ENCODE results near the gene HMSD. TPM values are rescaled to one million over a fixed set of nuclear protein-coding genes. Genes with fewer than 3 reads are reported as not detected.

HMSD gene
- total and polyA plus RNA-seq, 2 of the 13 experiments (the other 11 are each of a cell fraction or from before 2014, with no cell fraction given) = not detected

DNA sequence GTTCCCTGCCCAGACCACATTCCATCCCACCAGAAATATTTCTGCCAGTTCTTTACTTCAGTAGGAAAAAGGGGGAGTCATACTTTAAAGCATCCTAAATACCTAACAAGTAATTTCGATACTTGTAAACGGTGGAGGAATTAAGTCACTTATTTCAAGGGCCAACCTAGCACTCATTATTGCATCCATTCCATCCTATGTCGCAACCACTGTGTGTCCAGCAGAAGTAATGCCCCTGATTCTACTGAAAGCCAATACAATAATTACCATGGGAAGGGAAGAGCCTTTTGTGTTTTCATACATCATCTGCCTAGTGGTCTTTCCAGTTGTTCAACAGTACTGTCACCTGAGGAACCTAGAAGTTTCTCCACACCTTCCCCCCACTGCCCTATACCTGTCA is 33.3 kb downstream of the HMSD start:
- POLR2A ChIA-PET = no interaction called here
- 76% methylated on average over 3 of the region's 3 CpGs for WGBS (ENCODE audit: low lambda C conversion rate)
- CTCF ChIA-PET (ENCODE audit: low intra/inter-chr PET ratio, low total read pairs) = no interaction called here

DNA sequence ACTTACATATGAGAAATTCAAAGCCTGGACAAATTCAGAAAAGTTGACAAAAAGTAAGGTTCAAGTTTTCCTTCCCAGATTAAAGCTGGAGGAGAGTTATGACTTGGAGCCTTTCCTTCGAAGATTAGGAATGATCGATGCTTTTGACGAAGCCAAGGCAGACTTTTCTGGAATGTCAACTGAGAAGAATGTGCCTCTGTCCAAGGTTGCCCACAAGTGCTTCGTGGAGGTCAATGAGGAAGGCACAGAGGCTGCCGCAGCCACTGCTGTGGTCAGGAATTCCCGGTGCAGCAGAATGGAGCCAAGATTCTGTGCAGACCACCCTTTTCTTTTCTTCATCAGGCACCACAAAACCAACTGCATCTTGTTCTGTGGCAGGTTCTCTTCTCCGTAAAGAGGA is 37.8 kb downstream of the HMSD start:
- H3K9ac ChIP-seq (ENCODE audit: insufficient read depth, low read depth, low read length) = no peak overlapping the region
- ATAC-seq (no peak), FAIRE-seq (no peak), DNase-seq (ENCODE audit: low spot score) (no peak)
- POLR2A ChIA-PET = no interaction called here
- no peak overlapping the region for H3K4me3 ChIP-seq (replicated peaks in 1 of 3; ENCODE audit: insufficient read depth in 1 of 3, low read depth in 2 of 3, low read length in 3 of 3)
- H4K20me1 ChIP-seq (ENCODE audit: insufficient read depth, low read length) = no peaks in the 10 kb centered on the region
- no peaks in the 10 kb centered on the region for H3K9me3 ChIP-seq (ENCODE audit: low read length)
- no peaks in the 10 kb centered on the region for H3K79me2 ChIP-seq (ENCODE audit: insufficient read depth, low read length)
- H3K27ac ChIP-seq (ENCODE audit: extremely low read length, insufficient read depth, low read length) = no peak overlapping the region
- no peaks in the 10 kb centered on the region for H3K27me3 ChIP-seq (ENCODE audit: control insufficient read depth in 1 of 2, insufficient read depth in 2 of 2, low read length in 2 of 2)
- no TSS peak for BruUV-seq (replicated peaks)
- TF ChIP-seq ZNF451 (CRISPR knock-in tag; IDR thresholded peaks at IDR 0.05) (no peak), ATAD3A (CRISPR knock-in tag; IDR thresholded peaks at IDR 0.05) (no peak)
- no peaks in the 10 kb centered on the region for H3K4me1 ChIP-seq (ENCODE audit: insufficient read depth, low read length)
- no peaks in the 10 kb centered on the region for H3K36me3 ChIP-seq (replicated peaks in 1 of 2; ENCODE audit: control insufficient read depth in 1 of 2, insufficient read depth in 2 of 2, low read length in 2 of 2)
- intact Hi-C loops (cut with micrococcal nuclease; ENCODE audit: unreplicated experiment) = no loop called here
- no peak overlapping the region for H2AFZ ChIP-seq (ENCODE audit: low read length)
- in situ Hi-C loops (cut with HindIII; ENCODE audit: extremely low pct_ligation_motif_present, low pct_unique_long_range_greater_than_20kb) = no loop called here
- no peak overlapping the region for H3K4me2 ChIP-seq (ENCODE audit: low read depth, low read length)
- CTCF ChIA-PET (ENCODE audit: low intra/inter-chr PET ratio, low total read pairs) = no interaction called here
- 74% methylated on average over 5 of the region's 7 CpGs for WGBS (ENCODE audit: low lambda C conversion rate)

More for the DNA sequence above, 33.3 kb downstream of the HMSD start:
- intact Hi-C loops (cut with micrococcal nuclease; ENCODE audit: unreplicated experiment) = no loop called here
- Histone ChIP-seq H3K4me1 (ENCODE audit: insufficient read depth, low read length) (no peaks in the 10 kb centered on the region), H3K4me3 (replicated peaks in 1 of 3; ENCODE audit: insufficient read depth in 1 of 3, low read depth in 2 of 3, low read length in 3 of 3) (no peak overlapping the region), H3K36me3 (replicated peaks in 1 of 2; ENCODE audit: control insufficient read depth in 1 of 2, insufficient read depth in 2 of 2, low read length in 2 of 2) (no peaks in the 10 kb centered on the region), H3K27ac (ENCODE audit: extremely low read length, insufficient read depth, low read length) (no peak overlapping the region), H3K4me2 (ENCODE audit: low read depth, low read length) (no peak overlapping the region), H3K27me3 (ENCODE audit: control insufficient read depth in 1 of 2, insufficient read depth in 2 of 2, low read length in 2 of 2) (no peaks in the 10 kb centered on the region), H3K9me3 (ENCODE audit: low read length) (no peaks in the 10 kb centered on the region), H3K9ac (ENCODE audit: insufficient read depth, low read depth, low read length) (no peak overlapping the region), H2AFZ (ENCODE audit: low read length) (no peak overlapping the region), H3K79me2 (ENCODE audit: insufficient read depth, low read length) (no peaks in the 10 kb centered on the region), H4K20me1 (ENCODE audit: insufficient read depth, low read length) (no peaks in the 10 kb centered on the region)
- DNase-seq (ENCODE audit: low spot score) (no peak), ATAC-seq (no peak), FAIRE-seq (no peak)
- in situ Hi-C loops (cut with HindIII; ENCODE audit: extremely low pct_ligation_motif_present, low pct_unique_long_range_greater_than_20kb) = no loop called here
- TF ChIP-seq ZNF563 (CRISPR knock-in tag; IDR thresholded peaks at IDR 0.05) = no peak
- TF ChIP-seq CREB1 (IDR thresholded peaks at IDR 0.05) = no peak
- no peak for TF ChIP-seq CREB1 (CRISPR knock-in tag; IDR thresholded peaks at IDR 0.05)
- no peak for TF ChIP-seq ERF (CRISPR knock-in tag; IDR thresholded peaks at IDR 0.05)
- TF ChIP-seq, protein P1, sequence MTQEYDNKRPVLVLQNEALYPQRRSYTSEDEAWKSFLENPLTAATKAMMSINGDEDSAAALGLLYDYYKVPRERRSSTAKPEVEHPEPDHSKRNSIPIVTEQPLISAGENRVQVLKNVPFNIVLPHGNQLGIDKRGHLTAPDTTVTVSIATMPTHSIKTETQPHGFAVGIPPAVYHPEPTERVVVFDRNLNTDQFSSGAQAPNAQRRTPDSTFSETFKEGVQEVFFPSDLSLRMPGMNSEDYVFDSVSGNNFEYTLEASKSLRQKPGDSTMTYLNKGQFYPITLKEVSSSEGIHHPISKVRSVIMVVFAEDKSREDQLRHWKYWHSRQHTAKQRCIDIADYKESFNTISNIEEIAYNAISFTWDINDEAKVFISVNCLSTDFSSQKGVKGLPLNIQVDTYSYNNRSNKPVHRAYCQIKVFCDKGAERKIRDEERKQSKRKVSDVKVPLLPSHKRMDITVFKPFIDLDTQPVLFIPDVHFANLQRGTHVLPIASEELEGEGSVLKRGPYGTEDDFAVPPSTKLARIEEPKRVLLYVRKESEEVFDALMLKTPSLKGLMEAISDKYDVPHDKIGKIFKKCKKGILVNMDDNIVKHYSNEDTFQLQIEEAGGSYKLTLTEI (CRISPR knock-in tag; conservative IDR thresholded peaks at IDR 0.05) = no peak
- TF ChIP-seq ZNF230 (CRISPR knock-in tag; IDR thresholded peaks at IDR 0.05) = no peak
- TF ChIP-seq ZNF737 (CRISPR knock-in tag; IDR thresholded peaks at IDR 0.05; ENCODE audit: borderline replicate concordance) = no peak
- peak; percentile 77 for TF ChIP-seq CEBPB (IDR thresholded peaks at IDR 0.05; ENCODE audit: borderline replicate concordance, low read depth, low read length)
- no TSS peak for BruUV-seq (replicated peaks)
